ENCODE data around the gene MAP2K3.

MAP2K3 gene

DNA sequence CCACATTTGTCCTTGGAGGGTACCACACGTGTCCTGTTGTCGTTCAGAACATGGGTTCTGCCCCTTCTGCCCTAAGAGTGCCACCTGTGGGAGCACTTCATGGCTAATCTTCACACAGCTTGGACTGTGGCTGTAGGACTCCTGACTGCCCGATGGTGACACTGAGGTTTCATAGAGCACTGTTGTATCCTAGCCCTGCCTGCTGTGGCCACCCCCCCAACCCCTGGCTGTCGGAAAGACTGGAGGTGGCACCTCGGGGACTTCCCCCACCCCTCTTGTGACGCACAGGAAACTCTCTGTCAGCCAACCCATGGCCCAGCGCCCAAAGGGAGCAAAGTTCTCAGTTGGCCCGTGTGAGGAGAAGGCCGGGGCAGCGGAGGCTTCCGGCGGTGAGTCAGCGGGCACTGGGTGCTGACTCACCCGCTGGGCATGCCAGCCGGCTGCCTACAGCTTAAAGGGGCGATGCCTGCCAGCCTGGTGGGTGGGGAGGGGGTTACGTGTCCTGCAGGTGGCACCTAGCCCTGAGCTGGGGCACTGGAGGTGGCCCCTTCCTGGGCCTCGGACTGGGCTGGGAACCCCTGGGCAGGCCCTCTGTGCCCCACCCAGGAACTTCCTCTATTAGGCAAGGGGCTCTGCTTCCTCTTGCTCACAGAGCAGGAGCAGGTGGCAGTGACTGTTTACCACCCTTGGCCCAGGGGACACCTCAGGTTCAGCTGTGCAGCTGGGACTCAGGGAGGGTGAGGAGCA is 3.4 kb downstream of the MAP2K3 start (continued):
- TF ChIP-seq ZBTB11 (tag by site-specific recombination; conservative IDR thresholded peaks at IDR 0.05; ENCODE audit: low read depth), result peak; percentile 78
- TF ChIP-seq, protein P1, sequence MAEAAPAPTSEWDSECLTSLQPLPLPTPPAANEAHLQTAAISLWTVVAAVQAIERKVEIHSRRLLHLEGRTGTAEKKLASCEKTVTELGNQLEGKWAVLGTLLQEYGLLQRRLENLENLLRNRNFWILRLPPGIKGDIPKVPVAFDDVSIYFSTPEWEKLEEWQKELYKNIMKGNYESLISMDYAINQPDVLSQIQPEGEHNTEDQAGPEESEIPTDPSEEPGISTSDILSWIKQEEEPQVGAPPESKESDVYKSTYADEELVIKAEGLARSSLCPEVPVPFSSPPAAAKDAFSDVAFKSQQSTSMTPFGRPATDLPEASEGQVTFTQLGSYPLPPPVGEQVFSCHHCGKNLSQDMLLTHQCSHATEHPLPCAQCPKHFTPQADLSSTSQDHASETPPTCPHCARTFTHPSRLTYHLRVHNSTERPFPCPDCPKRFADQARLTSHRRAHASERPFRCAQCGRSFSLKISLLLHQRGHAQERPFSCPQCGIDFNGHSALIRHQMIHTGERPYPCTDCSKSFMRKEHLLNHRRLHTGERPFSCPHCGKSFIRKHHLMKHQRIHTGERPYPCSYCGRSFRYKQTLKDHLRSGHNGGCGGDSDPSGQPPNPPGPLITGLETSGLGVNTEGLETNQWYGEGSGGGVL (tag by site-specific recombination; IDR thresholded peaks at IDR 0.05), result peak; percentile 81
- TF ChIP-seq GLI4 (tag by site-specific recombination; IDR thresholded peaks at IDR 0.05), result 0 out of 2 replicates have a peak, but pooled peaks have one; percentile 50
- no peak for TF ChIP-seq ZNF549 (tag by site-specific recombination; IDR thresholded peaks at IDR 0.05)
- no peak for TF ChIP-seq ZNF311 (tag by site-specific recombination; IDR thresholded peaks at IDR 0.05; ENCODE audit: borderline replicate concordance)
- TF ChIP-seq GLIS1 (tag by site-specific recombination; IDR thresholded peaks at IDR 0.05), result peak; percentile 54
- 0 out of 2 replicates have a peak, but pooled peaks have one; percentile 31 for TF ChIP-seq KLF9 (tag by site-specific recombination; IDR thresholded peaks at IDR 0.05; ENCODE audit: low read depth)
- TF ChIP-seq ZBTB48 (tag by site-specific recombination; IDR thresholded peaks at IDR 0.05), result 0 out of 2 replicates have a peak, but pooled peaks have one; percentile 17
- TF ChIP-seq WT1 (tag by site-specific recombination; IDR thresholded peaks at IDR 0.05), result no peak
- no peak for TF ChIP-seq ZNF248 (tag by site-specific recombination; IDR thresholded peaks at IDR 0.05)
- no peak for TF ChIP-seq ZNF571 (tag by site-specific recombination; IDR thresholded peaks at IDR 0.05)
- TF ChIP-seq ZEB2 (tag by site-specific recombination; IDR thresholded peaks at IDR 0.05), result peak; percentile 45; the same call in 1 of the 2 replicates
- TF ChIP-seq, protein P2, sequence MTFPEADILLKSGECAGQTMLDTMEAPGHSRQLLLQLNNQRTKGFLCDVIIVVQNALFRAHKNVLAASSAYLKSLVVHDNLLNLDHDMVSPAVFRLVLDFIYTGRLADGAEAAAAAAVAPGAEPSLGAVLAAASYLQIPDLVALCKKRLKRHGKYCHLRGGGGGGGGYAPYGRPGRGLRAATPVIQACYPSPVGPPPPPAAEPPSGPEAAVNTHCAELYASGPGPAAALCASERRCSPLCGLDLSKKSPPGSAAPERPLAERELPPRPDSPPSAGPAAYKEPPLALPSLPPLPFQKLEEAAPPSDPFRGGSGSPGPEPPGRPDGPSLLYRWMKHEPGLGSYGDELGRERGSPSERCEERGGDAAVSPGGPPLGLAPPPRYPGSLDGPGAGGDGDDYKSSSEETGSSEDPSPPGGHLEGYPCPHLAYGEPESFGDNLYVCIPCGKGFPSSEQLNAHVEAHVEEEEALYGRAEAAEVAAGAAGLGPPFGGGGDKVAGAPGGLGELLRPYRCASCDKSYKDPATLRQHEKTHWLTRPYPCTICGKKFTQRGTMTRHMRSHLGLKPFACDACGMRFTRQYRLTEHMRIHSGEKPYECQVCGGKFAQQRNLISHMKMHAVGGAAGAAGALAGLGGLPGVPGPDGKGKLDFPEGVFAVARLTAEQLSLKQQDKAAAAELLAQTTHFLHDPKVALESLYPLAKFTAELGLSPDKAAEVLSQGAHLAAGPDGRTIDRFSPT (tag by site-specific recombination; IDR thresholded peaks at IDR 0.05), result peak; percentile 77
- 0 out of 2 replicates have a peak, but pooled peaks have one; percentile 43 for TF ChIP-seq SP3 (tag by site-specific recombination; IDR thresholded peaks at IDR 0.05)
- peak; percentile 33; the same call in 1 of the 2 replicates for TF ChIP-seq KLF1 (tag by site-specific recombination; IDR thresholded peaks at IDR 0.05)
- TF ChIP-seq ZNF394 (tag by site-specific recombination; IDR thresholded peaks at IDR 0.05; ENCODE audit: borderline replicate concordance), result peak; percentile 25; the same call in 1 of the 2 replicates
- TF ChIP-seq SP7 (tag by site-specific recombination; IDR thresholded peaks at IDR 0.05), result peak; percentile 64
- TF ChIP-seq ZBTB20 (tag by site-specific recombination; IDR thresholded peaks at IDR 0.05), result peak; percentile 83
- TF ChIP-seq KLF16 (tag by site-specific recombination; IDR thresholded peaks at IDR 0.05), result peak; percentile 76
- peak; percentile 56 for TF ChIP-seq SP2 (tag by site-specific recombination; IDR thresholded peaks at IDR 0.05)
- 0 out of 2 replicates have a peak, but pooled peaks have one; percentile 41 for TF ChIP-seq EGR2 (tag by site-specific recombination; IDR thresholded peaks at IDR 0.05; ENCODE audit: low read depth)
- TF ChIP-seq ZNF600 (tag by site-specific recombination; IDR thresholded peaks at IDR 0.05), result peak; percentile 57; the same call in 1 of the 2 replicates
- TF ChIP-seq GFI1B (tag by site-specific recombination; IDR thresholded peaks at IDR 0.05), result no peak
- TF ChIP-seq, protein P3, sequence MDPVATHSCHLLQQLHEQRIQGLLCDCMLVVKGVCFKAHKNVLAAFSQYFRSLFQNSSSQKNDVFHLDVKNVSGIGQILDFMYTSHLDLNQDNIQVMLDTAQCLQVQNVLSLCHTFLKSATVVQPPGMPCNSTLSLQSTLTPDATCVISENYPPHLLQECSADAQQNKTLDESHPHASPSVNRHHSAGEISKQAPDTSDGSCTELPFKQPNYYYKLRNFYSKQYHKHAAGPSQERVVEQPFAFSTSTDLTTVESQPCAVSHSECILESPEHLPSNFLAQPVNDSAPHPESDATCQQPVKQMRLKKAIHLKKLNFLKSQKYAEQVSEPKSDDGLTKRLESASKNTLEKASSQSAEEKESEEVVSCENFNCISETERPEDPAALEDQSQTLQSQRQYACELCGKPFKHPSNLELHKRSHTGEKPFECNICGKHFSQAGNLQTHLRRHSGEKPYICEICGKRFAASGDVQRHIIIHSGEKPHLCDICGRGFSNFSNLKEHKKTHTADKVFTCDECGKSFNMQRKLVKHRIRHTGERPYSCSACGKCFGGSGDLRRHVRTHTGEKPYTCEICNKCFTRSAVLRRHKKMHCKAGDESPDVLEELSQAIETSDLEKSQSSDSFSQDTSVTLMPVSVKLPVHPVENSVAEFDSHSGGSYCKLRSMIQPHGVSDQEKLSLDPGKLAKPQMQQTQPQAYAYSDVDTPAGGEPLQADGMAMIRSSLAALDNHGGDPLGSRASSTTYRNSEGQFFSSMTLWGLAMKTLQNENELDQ (tag by site-specific recombination; IDR thresholded peaks at IDR 0.05; ENCODE audit: low read depth), result no peak
- peak; percentile 45; the same call in 1 of the 2 replicates for TF ChIP-seq SCRT2 (tag by site-specific recombination; IDR thresholded peaks at IDR 0.05)
- TF ChIP-seq ZNF510 (tag by site-specific recombination; IDR thresholded peaks at IDR 0.05; ENCODE audit: insufficient replicate concordance), result no peak
- TF ChIP-seq ZNF239 (tag by site-specific recombination; IDR thresholded peaks at IDR 0.05), result no peak
- TF ChIP-seq PATZ1 (tag by site-specific recombination; IDR thresholded peaks at IDR 0.05), result peak; percentile 58

Measured in HEK293 (cell line).